Keratinocyte (primary cell): ENCODE results near the gene ZNF564. TPM values are rescaled to one million over a fixed set of nuclear protein-coding genes. Genes with fewer than 3 reads are reported as not detected.

Experiments
- DNase-seq: peaks from one replicate; pipeline ENCODE4 v3.0.0-alpha.2; 2011; ENCODE audit warnings: low read depth, missing footprints, low spot score
- FAIRE-seq: peaks from 2 replicates; lab custom pipeline; 2011; peaks lifted over from hg19 to GRCh38; lab: Jason Lieb, UNC
- H2AFZ ChIP-seq: 2 replicates; pipeline ENCODE4 v1.6.0; 2012; ENCODE audit warnings: low read length, control low read depth, inconsistent platforms; ENCODE audit not compliant: control insufficient read depth
- H3K27ac ChIP-seq: 2 replicates; pipeline ENCODE4 v1.5.1; 2011; ENCODE audit warnings: low read length; ENCODE audit not compliant: control insufficient read depth, insufficient read depth
- H3K27me3 ChIP-seq: 3 replicates; pipeline ENCODE4 v1.6.0; 2011; ENCODE audit warnings: low read length; ENCODE audit not compliant: control insufficient read depth, insufficient read depth; ENCODE audit errors: extremely low read depth
- H3K36me3 ChIP-seq, 2 experiments: 2 replicates in 1 of 2; 3 replicates in 1 of 2; pipeline ENCODE4 v1.5.1; 2011; ENCODE audit warnings: low read length in 2 of 2, mild to moderate bottlenecking in 1 of 2; ENCODE audit not compliant: control insufficient read depth in 2 of 2, insufficient read depth in 2 of 2; ENCODE audit errors: extremely low read depth in 1 of 2
- H3K4me1 ChIP-seq: 3 replicates; pipeline ENCODE4 v1.5.1; 2011; ENCODE audit warnings: low read length; ENCODE audit not compliant: control insufficient read depth, insufficient read depth; ENCODE audit errors: extremely low read depth
- H3K4me2 ChIP-seq: 3 replicates; pipeline ENCODE4 v1.6.0; 2011; ENCODE audit warnings: low read depth, low read length; ENCODE audit not compliant: control insufficient read depth, insufficient read depth; ENCODE audit errors: extremely low read depth
- H3K4me3 ChIP-seq, 3 experiments: fragments of 200-600 bp in 1 of 3; sonication (generic) in 1 of 3; 2 replicates in 2 of 3; 3 replicates in 1 of 3; pipeline ENCODE4 v1.5.1; 2011 to 2016; ENCODE audit warnings: low read length in 3 of 3, mild to moderate bottlenecking in 3 of 3, control low read depth in 2 of 3, inconsistent platforms in 1 of 3, low read depth in 1 of 3, mixed read lengths in 1 of 3, mixed run types in 1 of 3, moderate library complexity in 1 of 3; ENCODE audit not compliant: control insufficient read depth in 2 of 3, insufficient read depth in 2 of 3; ENCODE audit errors: extremely low read depth in 1 of 3
- H3K79me2 ChIP-seq: 2 replicates; pipeline ENCODE4 v1.6.0; 2012; ENCODE audit warnings: low read length; ENCODE audit not compliant: control insufficient read depth, insufficient read depth
- H3K9ac ChIP-seq: 3 replicates; pipeline ENCODE4 v1.6.0; 2011; ENCODE audit warnings: low read length; ENCODE audit not compliant: control insufficient read depth, insufficient read depth; ENCODE audit errors: extremely low read depth
- H3K9me1 ChIP-seq: 3 replicates; pipeline ENCODE4 v1.6.0; 2011; ENCODE audit warnings: low read length; ENCODE audit not compliant: control insufficient read depth, insufficient read depth; ENCODE audit errors: extremely low read depth
- H3K9me3 ChIP-seq: 2 replicates; pipeline ENCODE4 v1.5.1; 2012; ENCODE audit warnings: low read depth, low read length; ENCODE audit not compliant: control insufficient read depth
- H4K20me1 ChIP-seq: 3 replicates; pipeline ENCODE4 v1.6.0; 2011; ENCODE audit warnings: low read length; ENCODE audit not compliant: control insufficient read depth, insufficient read depth; ENCODE audit errors: extremely low read depth
- CTCF ChIP-seq, 3 experiments: IDR thresholded peaks in 1 of 3; conservative IDR thresholded peaks in 1 of 3; optimal IDR thresholded peaks in 1 of 3; 2 replicates in 2 of 3; 3 replicates in 1 of 3; pipeline versions ENCODE3 to v1.5.1; 2011; ENCODE audit warnings: low read length in 3 of 3, mild to moderate bottlenecking in 3 of 3, moderate library complexity in 2 of 3, control low read depth in 1 of 3, inconsistent platforms in 1 of 3; ENCODE audit not compliant: insufficient read depth in 2 of 3; ENCODE audit errors: extremely low read depth in 1 of 3
- EZH2 ChIP-seq: IDR thresholded peaks from one replicate; pipeline ENCODE4 v1.6.1; 2012; ENCODE audit warnings: inconsistent platforms, mild to moderate bottlenecking, low read length, moderate library complexity
- dilution Hi-C: fragments of 300-500 bp; cut with MboI; formaldehyde crosslinking; loops from one replicate; pipeline ENCODE4 v1.7.0; 2020; ENCODE audit warnings: low sequenced_read_pairs; ENCODE audit not compliant: extremely low pct_ligation_motif_present
- polyA plus RNA-seq, 5 experiments: library from polyadenylated mRNA; depleted of rRNA in 3 of 5; stranded (reverse) in 3 of 5; stranded (forward) in 1 of 5; unstranded in 1 of 5; fragments of >200 nt; gene quantifications; 1 replicate in 1 of 5; 2 replicates in 3 of 5; 3 replicates in 1 of 5; pipeline versions ENCODE4 v1.2.1 to v1.2.3, GENCODE V29; 2011 to 2012; ENCODE audit warnings: missing spikeins in 2 of 5, low read depth in 1 of 5, low replicate concordance in 1 of 5

Gene ZNF564
- polyA plus RNA-seq, 1 donor (not counting 4 experiments of a cell fraction or from before 2014, with no cell fraction given): 3.5 TPM

- H3K9me1 ChIP-seq: no peaks in the 10 kb centered on the region
- TF ChIP-seq CTCF (optimal IDR thresholded peaks at IDR 0.05 in 1 of 3, IDR thresholded peaks at IDR 0.05 in 1 of 3, conservative IDR thresholded peaks at IDR 0.05 in 1 of 3; ENCODE audit: extremely low read depth in 1 of 3, insufficient read depth in 2 of 3, low read length in 3 of 3) (peak; percentile 91 to 97 (median 92)), EZH2 (no peak)
- no peaks in the 10 kb centered on the region for H3K9me3 ChIP-seq
- H3K4me1 ChIP-seq: no peaks in the 10 kb centered on the region
- DNase-seq (peak; percentile 62), FAIRE-seq (peak; percentile 94)
- H3K4me2 ChIP-seq: no peak overlapping the region
- no peaks in the 10 kb centered on the region for H3K79me2 ChIP-seq
- dilution Hi-C loops: no loop called here
- no peaks in the 10 kb centered on the region for H3K27me3 ChIP-seq
- no peaks in the 10 kb centered on the region for H3K36me3 ChIP-seq
- no peaks in the 10 kb centered on the region for H4K20me1 ChIP-seq
- no peak overlapping the region for H3K4me3 ChIP-seq
- no peak overlapping the region for H3K27ac ChIP-seq
- H2AFZ ChIP-seq: peak overlapping the region; percentile 26
- no peak overlapping the region for H3K9ac ChIP-seq
These were observed 12.9 kb upstream of the ZNF564 start for GRCh38 chr19:12564016-12564664.

- Histone ChIP-seq H2AFZ (no peak overlapping the region), H3K36me3 (no peaks in the 10 kb centered on the region), H3K9ac (no peak overlapping the region), H3K79me2 (no peaks in the 10 kb centered on the region), H3K9me3 (no peaks in the 10 kb centered on the region), H3K27me3 (no peaks in the 10 kb centered on the region), H4K20me1 (no peaks in the 10 kb centered on the region), H3K4me1 (peaks cover 5% of the 10 kb centered on the region), H3K4me2 (no peak overlapping the region), H3K27ac (no peak overlapping the region), H3K4me3 (no peak overlapping the region), H3K9me1 (no peaks in the 10 kb centered on the region)
- dilution Hi-C loops: no loop called here
- no peak for DNase-seq
- TF ChIP-seq EZH2: no peak
- TF ChIP-seq CTCF (optimal IDR thresholded peaks at IDR 0.05 in 1 of 3, IDR thresholded peaks at IDR 0.05 in 1 of 3, conservative IDR thresholded peaks at IDR 0.05 in 1 of 3; ENCODE audit: extremely low read depth in 1 of 3, insufficient read depth in 2 of 3, low read length in 3 of 3): no peak
- no peak for FAIRE-seq
These were observed 4.2 kb upstream of the ZNF564 start for GRCh38 chr19:12555456-12555930.
